ENCODE data around the gene CARD19.

DNA sequence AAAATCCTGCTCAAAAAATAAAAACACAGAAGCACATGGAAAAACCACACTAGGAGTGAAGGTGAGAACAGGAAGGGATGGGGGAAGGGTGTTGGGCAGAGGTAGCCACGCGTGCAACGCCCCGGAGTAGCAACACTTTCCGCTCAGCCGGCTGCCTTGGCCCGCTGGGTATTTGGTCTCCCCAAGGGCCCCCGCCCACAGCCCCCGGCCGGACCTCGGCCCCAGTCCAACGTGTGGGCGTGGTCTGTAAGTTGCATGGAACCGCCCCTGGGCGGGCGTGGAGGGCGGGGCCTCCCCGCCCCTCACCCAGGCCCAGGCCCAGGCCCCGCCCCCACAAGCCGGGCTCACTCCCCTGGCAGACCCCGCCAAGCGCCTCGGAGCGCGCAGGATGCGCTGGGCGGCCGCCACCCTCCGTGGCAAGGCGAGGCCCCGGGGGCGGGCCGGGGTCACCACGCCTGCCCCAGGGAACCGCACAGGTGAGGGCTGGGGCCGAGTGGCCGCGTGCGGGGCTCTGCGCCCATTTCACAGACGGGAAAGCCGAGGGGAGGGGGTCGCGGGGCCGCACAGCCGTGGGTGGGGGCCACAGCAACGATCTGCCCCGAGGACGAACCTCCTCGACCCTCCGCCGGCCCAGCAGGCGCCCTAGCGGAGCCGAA lies 37.5 kb upstream of the CARD19 start, which contains the start of gene SUSD3:
- TF ChIP-seq, protein P1, sequence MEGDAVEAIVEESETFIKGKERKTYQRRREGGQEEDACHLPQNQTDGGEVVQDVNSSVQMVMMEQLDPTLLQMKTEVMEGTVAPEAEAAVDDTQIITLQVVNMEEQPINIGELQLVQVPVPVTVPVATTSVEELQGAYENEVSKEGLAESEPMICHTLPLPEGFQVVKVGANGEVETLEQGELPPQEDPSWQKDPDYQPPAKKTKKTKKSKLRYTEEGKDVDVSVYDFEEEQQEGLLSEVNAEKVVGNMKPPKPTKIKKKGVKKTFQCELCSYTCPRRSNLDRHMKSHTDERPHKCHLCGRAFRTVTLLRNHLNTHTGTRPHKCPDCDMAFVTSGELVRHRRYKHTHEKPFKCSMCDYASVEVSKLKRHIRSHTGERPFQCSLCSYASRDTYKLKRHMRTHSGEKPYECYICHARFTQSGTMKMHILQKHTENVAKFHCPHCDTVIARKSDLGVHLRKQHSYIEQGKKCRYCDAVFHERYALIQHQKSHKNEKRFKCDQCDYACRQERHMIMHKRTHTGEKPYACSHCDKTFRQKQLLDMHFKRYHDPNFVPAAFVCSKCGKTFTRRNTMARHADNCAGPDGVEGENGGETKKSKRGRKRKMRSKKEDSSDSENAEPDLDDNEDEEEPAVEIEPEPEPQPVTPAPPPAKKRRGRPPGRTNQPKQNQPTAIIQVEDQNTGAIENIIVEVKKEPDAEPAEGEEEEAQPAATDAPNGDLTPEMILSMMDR (conservative IDR thresholded peaks at IDR 0.05): no peak
- no peak for TF ChIP-seq ZFX (IDR thresholded peaks at IDR 0.05)

All from C4-2B (cell line).